GM19025 (cell line): Measurements from ENCODE around the gene METRNL.
"Not testable (repeated sequence)": the region's sequence is repeated elsewhere in the genome, so short reads cannot be mapped to it uniquely, and the experiment has no call there.

Experiments used
- ATAC-seq: cut with Tn5 transposase; IDR thresholded peaks from one replicate; pipeline ENCODE4 v1.9.1; 2021; ENCODE audit warnings: mild to moderate bottlenecking, low read depth, moderate library complexity; ENCODE audit not compliant: unreplicated experiment

The METRNL gene

GRCh38 chr17:83065660-83066542, 13.5 kb upstream of the METRNL start:
- no peak for ATAC-seq

DNA sequence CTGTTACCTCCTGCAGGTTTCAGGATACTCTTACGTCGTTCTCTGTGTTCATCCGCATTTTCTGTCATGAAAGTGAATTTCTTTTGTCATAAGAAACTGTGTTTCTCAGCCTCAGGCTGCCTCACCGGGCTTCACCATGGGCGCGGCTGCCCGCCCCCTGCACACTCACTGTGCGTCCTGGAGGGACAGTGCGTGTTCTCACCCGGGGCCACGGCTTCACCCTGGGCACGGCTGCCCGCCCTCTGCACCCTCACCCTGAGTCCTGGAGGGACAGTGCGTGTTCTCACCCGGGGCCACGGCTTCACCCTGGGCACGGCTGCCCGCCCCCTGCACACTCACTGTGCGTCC, 12.9 kb upstream of the METRNL start:
- ATAC-seq, result not testable (repeated sequence)

GRCh38 chr17:83067071-83067717, 12.2 kb upstream of the METRNL start:
- ATAC-seq, result no peak

- ATAC-seq, result no peak
Measured at GRCh38 chr17:83067718-83068261, 11.6 kb upstream of the METRNL start.

GRCh38 chr17:83068641-83069570, 10.5 kb upstream of the METRNL start:
- ATAC-seq, result no peak

GRCh38 chr17:83069571-83069906, 9.9 kb upstream of the METRNL start:
- ATAC-seq, result no peak

GRCh38 chr17:83069931-83070742, 9.3 kb upstream of the METRNL start:
- ATAC-seq, result no peak

DNA sequence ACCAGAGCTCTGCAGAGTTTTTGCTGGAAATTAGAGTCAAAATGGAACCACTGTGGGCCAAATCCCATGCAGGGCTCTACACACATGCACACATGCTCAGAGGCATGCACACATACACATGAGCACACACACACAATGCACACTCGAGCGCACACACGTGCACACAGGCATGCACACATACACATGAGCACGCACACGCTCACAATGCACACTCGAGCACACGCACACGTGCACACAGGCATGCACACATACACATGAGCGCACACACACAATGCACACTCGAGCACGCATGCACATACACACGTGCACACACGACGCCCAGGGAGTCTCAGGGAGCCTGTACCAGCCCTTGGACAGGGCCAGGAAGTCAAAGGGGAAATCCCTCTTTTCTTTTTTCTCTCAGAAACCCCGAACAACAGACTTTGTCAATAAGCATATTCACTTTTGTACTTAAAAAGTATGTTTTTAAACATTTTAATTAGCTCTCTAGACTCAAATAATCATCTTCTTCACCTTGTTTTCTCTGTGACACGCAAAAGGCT, 8.5 kb upstream of the METRNL start:
- ATAC-seq, result no peak

DNA sequence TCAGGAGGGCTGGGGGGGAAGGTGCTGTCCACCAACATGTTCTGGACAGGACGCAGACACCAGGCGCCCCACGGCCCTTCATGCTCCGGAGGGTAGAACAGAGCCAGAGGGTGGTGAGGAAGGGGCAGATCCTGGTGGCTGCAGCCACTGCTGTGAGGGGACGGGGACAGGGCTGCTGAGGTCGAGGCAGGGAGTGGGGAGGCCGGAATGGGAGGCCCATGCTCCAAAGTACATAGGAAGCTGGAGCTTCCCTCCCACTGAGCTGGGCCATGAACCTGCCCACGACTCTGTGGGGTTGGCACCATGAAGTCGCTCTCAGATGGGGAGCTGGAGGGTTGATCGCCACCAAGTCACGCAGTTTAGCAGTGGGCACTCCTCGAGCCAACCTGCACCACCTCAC, 8.0 kb upstream of the METRNL start:
- no peak for ATAC-seq

DNA sequence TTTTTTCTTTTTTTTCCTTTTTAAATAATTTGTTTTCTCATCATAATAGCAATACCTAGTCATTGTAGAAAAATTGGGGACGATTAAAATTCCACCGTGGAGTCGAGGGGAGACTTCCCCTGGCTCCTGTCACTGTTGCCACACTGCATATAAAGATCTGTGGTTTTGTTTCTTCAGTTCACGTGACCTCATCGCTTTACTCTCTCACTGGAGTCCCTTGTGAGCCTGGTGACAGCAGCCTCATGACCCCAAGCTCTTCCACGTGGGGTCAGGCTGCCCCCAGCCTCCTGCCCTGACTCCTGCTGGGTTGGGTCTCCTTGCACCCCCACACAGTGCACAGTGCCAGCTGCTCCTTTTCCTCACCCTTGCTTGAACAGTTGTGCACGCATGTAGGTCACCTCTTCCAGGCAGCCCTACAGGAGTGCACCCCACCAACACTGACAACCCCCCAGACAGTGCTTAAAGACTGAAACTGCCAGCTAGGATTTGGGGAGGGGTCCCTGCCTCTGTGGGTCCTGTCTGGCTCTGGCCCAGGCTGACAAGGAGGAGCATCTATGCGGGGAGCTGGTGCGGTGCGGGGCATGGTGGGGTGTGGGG, 7.3 kb upstream of the METRNL start:
- no peak for ATAC-seq

DNA sequence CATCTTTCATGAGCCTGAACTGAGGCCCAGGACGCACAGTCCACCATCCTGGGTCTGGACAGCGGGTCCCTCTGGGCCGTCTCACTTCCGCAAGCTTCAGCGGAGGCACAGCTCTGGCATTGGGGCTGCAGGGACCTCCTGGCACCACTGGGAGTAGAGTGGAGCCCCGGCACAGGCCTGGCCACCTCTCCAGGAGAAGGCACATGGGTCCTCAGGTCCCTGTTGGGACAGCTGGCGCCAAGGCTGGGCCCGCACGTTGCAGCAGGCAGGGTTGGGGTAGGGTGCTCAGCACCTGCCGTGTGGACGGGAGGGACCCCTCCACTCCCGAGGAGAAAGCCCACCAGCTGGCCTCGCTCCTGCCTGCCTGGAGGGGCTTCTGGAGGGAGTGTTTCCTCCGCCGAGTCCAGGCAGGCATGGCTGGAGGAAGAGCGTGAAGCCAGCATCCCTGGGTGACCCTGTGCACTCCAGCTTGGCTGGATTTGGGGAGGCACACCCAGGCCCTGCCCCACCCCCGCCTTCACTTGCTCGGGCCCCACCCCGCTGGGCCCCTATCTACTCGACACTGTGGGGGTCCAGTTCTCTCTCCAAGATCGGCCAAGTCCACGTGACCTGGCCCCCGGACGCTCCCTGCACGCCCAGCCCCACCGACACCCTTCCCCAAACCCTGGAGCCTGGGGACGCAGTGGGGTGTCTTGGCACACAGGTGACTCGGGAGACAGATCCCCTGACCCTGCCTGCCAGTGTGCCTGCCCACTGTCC, 6.6 kb upstream of the METRNL start:
- ATAC-seq, result no peak

DNA sequence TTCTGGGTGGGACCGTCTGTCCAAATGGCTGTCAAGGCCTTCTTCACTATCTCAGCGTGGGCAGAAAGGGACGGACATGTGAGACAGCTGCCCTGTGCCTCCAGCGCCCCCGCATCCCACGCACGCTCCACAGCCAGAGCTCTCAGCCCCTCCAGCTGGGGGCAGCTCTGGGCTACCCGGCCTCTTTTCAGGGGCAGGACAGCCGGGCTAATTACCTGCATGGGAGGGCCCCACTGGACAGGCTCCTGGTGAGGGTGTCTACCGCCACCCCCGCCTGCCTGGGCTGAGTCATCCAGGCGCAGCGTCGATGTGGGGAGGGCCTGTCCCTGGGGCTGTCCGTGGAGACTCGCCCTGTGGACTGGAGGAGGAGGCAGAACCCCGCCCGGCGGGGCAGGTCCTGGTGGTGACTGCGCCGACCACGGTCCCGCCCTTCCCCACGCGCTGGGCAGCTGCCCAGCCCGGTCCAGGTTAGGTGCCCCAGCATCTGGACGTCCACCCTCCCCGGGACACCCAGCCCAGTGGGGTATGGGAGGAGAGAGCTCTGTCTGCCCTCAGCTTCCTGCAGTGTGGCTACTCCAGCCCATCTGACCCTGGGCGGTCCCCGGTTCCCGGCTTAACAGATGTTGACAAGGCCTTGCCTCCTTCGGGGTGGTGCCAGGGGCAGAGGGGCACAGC, 5.9 kb upstream of the METRNL start:
- no peak for ATAC-seq

DNA sequence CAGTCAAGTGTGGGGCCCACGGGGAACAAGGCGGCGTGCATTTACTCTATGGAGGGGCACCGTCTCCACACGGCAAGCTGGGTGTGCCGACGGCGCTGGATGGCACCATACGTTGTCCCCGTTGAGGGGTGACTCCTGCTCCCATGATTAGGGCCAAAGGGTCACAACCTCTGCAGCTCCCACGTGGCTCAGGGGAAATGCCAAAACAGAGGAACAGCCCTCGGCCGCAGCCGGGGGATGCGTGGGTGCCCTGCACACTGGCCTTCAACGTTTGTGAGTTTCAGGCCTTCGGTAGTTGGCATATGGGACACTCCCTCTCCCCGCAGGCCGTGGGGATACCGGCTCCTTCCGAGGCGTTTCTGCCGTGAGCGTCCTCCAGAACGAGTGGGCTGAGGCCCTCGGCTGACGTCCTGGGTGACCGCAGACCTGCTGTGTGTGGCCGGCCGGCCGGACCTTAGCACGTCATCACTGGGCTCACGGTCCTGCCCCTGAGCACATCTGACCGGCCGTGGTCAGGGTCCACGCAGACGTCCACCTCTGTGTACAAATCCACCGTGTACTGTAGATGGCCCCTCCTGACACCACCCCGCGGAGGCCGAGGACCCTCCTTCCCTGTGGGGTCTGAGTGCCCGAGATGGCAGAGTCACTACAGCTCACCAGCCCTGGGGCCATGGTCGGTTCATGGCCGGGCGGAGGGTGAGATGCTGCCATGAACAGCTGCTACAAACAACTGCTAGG, 4.8 kb upstream of the METRNL start:
- ATAC-seq, result no peak

DNA sequence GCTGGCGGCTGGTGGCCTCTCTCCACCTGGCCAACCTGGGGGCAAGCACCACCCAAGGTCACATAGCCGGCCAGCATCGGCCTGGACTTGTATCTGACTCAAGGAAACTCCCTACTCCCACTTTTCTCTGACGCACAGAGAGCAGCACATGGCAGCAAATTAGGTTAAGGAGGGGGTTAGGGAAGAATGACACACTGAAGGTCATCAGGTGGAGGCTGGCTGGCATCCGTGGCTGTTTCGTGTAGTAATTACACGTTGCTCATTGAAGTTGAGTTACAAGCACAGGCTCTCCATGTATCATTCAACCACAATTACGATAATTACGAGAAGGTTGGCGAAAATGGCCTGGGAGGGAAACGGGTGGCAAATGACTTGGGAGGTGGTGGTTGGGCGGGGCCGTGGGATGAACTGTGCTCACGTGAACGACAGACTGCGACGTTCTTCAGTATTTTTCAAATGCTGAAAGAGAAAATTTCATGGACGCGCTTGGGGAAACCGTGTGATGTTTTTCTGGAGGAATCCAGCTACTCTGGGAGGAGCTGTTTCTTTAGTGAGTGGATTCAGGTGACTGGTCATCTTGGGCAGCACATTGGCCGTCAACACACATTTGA, 4.0 kb upstream of the METRNL start:
- ATAC-seq, result no peak

DNA sequence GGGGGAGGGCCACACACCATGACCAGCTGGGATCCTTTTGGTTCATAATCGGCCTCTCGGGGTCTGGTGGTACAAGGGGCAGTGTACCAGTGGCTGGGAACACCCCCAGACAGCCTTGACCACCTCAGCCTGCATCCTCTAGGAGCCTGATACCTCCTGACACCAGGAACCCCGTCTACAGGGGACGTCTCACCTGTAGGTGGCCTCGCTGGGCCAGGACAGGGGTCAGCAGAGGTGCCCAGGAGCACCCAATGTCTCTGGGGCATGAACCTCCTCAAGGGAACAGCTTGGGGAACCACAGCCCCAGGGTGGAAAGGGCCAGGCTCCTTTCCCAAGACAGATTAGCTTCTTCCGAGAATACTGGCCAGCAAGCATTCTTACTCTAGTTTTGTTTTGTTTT, 2.5 kb upstream of the METRNL start:
- ATAC-seq, result no peak

- no peak for ATAC-seq
Measured at GRCh38 chr17:83077411-83077810, 2.0 kb upstream of the METRNL start.

GRCh38 chr17:83077939-83078338, 1.5 kb upstream of the METRNL start:
- ATAC-seq, result no peak
